GM12891 (cell line): ENCODE results near the gene UVSSA.

Experiments
- POLR2A ChIP-seq: IDR thresholded peaks from 2 replicates; pipeline ENCODE4 v1.6.1; 2011; ENCODE audit warnings: low read depth, low read length, control low read depth
- POLR2AphosphoS5 ChIP-seq: IDR thresholded peaks from 2 replicates; pipeline ENCODE4 v1.6.1; 2011; ENCODE audit warnings: low read depth, low read length, control low read depth
- POU2F2 ChIP-seq: IDR thresholded peaks from 2 replicates; pipeline ENCODE4 v1.6.1; 2011; ENCODE audit warnings: low read depth, mild to moderate bottlenecking, control low read depth, low read length, moderate library complexity
- TAF1 ChIP-seq: IDR thresholded peaks from 2 replicates; pipeline ENCODE4 v1.6.1; 2011; ENCODE audit warnings: low read depth, low read length, control low read depth

GRCh38 chr4:1369479-1370079, 22.6 kb downstream of the UVSSA start:
- TF ChIP-seq POLR2A = no peak
- no peak for TF ChIP-seq POLR2AphosphoS5
- TF ChIP-seq TAF1 = no peak
- TF ChIP-seq POU2F2 = no peak
